Glutamatergic neuron (in vitro differentiated cells): ENCODE measurements around the gene SFXN2. TPM values are rescaled to one million over a fixed set of nuclear protein-coding genes. Genes with fewer than 3 reads are reported as not detected.

ENCODE experiments used
- DNase-seq: peaks from one replicate; pipeline ENCODE4 v3.0.0; 2022
- H3K27ac Mint-ChIP-seq: one replicate; pipeline ENCODE4 v1.8.0; 2020; ENCODE audit warnings: mild to moderate bottlenecking, mixed read lengths, inconsistent platforms; ENCODE audit not compliant: unreplicated experiment
- H3K27me3 Mint-ChIP-seq: one replicate; pipeline ENCODE4 v1.8.0; 2020; ENCODE audit warnings: mild to moderate bottlenecking, moderate library complexity, mixed read lengths, inconsistent platforms; ENCODE audit not compliant: unreplicated experiment
- H3K36me3 Mint-ChIP-seq: one replicate; pipeline ENCODE4 v1.8.0; 2020; ENCODE audit warnings: mild to moderate bottlenecking, mixed read lengths, inconsistent platforms; ENCODE audit not compliant: unreplicated experiment
- H3K4me1 Mint-ChIP-seq: one replicate; pipeline ENCODE4 v1.8.0; 2020; ENCODE audit warnings: mild to moderate bottlenecking, low read depth, mixed read lengths, inconsistent platforms; ENCODE audit not compliant: unreplicated experiment
- H3K4me3 Mint-ChIP-seq: one replicate; pipeline ENCODE4 v1.8.0; 2020; ENCODE audit warnings: mild to moderate bottlenecking, mixed read lengths, inconsistent platforms; ENCODE audit not compliant: unreplicated experiment
- H3K9me3 Mint-ChIP-seq: one replicate; pipeline ENCODE4 v1.8.0; 2020; ENCODE audit warnings: mild to moderate bottlenecking, moderate library complexity, mixed read lengths, inconsistent platforms; ENCODE audit not compliant: unreplicated experiment
- total RNA-seq: library from RNA; stranded (reverse); fragmentation: NEBNext Ultra II Directional; extraction: Animal tissue kit (Norgen Biotek cat#: 25700); gene quantifications from one replicate; pipeline ENCODE4 v1.2.1, GENCODE V29; 2021; ENCODE audit not compliant: unreplicated experiment
- TF ChIP-seq, protein P1 (sequence below): fragments of 200-600 bp; sonication (generic); IDR thresholded peaks from one replicate; pipeline ENCODE4 v1.5.0; 2021; ENCODE audit not compliant: partially characterized antibody, unreplicated experiment

SFXN2 gene
- total RNA-seq, 1 donor from 2014 or later, result 5.4 TPM

DNA sequence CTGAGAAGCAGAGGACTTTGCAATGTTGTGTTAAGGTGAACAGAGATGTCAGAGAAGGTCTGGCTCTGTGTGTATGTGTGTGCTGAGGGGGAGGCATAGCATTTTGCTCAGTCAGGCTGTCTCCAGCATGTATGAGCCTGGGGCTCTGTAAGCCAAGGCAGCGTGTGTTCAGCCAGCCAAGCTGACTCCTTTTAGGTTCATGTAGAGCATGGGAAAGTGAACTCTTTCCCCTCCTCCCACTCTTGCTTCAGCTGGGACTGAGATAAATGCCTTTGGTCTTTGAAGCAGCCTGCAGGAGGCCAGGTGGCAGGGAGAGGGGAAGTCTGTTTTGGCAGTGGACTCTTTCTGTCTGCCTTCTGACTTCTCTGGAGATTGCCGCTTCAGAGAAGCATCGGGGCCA is 3.8 kb downstream of the SFXN2 start:
- Mint-ChIP-seq H3K4me1 (peaks cover 8% of the 10 kb centered on the region), H3K9me3 (peaks cover 10% of the 10 kb centered on the region), H3K27ac (no peak overlapping the region), H3K27me3 (peaks cover under 1% of the 10 kb centered on the region), H3K36me3 (no peaks in the 10 kb centered on the region), H3K4me3 (no peak overlapping the region)
- no peak for DNase-seq
- TF ChIP-seq, protein P1, sequence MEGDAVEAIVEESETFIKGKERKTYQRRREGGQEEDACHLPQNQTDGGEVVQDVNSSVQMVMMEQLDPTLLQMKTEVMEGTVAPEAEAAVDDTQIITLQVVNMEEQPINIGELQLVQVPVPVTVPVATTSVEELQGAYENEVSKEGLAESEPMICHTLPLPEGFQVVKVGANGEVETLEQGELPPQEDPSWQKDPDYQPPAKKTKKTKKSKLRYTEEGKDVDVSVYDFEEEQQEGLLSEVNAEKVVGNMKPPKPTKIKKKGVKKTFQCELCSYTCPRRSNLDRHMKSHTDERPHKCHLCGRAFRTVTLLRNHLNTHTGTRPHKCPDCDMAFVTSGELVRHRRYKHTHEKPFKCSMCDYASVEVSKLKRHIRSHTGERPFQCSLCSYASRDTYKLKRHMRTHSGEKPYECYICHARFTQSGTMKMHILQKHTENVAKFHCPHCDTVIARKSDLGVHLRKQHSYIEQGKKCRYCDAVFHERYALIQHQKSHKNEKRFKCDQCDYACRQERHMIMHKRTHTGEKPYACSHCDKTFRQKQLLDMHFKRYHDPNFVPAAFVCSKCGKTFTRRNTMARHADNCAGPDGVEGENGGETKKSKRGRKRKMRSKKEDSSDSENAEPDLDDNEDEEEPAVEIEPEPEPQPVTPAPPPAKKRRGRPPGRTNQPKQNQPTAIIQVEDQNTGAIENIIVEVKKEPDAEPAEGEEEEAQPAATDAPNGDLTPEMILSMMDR, result no peak

DNA sequence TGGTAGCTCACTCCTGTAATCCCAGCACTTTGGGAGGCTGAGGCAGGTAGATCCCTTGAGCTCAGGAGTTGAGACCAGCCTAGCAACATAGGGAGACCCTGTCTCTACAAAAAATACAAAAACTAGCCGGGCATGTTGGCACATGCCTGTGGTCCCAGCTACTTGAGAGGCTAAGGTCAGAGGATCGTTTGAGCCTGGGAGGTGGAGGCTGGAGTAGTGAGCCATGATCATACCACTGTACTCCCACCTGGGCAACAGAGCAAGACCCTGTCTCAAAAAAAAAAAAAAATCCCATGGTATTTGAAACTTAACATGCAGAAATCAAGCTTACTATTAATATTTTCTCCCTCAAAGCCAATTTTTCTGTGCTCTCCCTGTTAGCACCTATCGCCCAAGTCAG is 5.9 kb downstream of the SFXN2 start:
- H3K27ac Mint-ChIP-seq, result no peak overlapping the region
- no peaks in the 10 kb centered on the region for H3K27me3 Mint-ChIP-seq
- H3K9me3 Mint-ChIP-seq, result peaks cover 8% of the 10 kb centered on the region
- H3K4me1 Mint-ChIP-seq, result peaks cover 8% of the 10 kb centered on the region
- DNase-seq, result no peak
- TF ChIP-seq, protein P1, result no peak
- no peak overlapping the region for H3K4me3 Mint-ChIP-seq
- H3K36me3 Mint-ChIP-seq, result no peaks in the 10 kb centered on the region

DNA sequence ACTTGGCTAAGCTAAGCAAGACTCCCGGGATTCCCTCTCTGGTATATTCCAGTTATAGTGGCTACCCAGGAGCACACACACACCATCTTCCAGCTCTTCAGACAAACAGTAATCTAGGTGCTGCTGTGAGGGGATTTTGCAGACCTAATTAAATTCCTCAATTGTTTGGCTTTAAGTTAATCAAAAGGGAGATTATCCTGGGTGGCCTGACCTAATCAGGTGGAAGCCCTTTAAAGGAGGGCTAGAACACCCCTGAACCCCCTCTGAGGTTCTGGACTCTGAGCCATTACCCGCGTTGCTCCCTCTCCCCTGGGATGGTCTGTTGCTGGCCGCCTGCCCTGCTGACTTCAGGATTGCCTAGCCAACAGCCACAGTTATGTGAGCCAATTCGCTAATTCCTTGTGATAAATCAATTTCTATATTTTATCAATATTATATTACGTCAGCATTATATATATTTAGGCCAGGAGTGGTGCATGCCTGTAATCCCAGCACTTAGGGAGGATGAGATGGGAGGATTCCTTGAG is 6.4 kb downstream of the SFXN2 start:
- Mint-ChIP-seq H3K4me1 (peaks cover 8% of the 10 kb centered on the region), H3K27me3 (no peaks in the 10 kb centered on the region), H3K36me3 (no peaks in the 10 kb centered on the region), H3K4me3 (no peak overlapping the region), H3K27ac (no peak overlapping the region), H3K9me3 (peaks cover 8% of the 10 kb centered on the region)
- DNase-seq, result no peak
- TF ChIP-seq, protein P1, result no peak

DNA sequence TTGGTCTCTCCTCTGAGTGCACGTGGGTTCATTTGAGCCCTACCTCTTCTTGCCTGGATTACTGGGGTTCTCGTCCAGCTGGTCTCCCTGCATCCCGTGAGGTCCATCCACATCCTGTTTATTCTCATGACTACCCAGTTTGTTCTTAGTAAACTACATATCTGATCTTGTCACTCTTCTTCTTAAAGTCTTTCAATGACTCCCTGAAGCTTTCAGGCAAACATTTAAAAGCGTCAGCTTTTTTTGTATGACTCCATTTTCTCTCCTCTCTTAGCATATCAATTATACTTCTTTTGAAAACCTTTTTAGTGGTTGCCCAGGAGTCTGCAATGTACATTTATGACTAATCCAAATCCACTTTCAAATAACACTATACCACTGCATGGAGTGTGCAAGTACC is 7.5 kb downstream of the SFXN2 start:
- Mint-ChIP-seq H3K4me3 (no peak overlapping the region), H3K27ac (no peak overlapping the region), H3K4me1 (peaks cover 8% of the 10 kb centered on the region), H3K27me3 (no peaks in the 10 kb centered on the region), H3K9me3 (peaks cover 8% of the 10 kb centered on the region), H3K36me3 (no peaks in the 10 kb centered on the region)
- DNase-seq, result no peak
- TF ChIP-seq, protein P1, result no peak

DNA sequence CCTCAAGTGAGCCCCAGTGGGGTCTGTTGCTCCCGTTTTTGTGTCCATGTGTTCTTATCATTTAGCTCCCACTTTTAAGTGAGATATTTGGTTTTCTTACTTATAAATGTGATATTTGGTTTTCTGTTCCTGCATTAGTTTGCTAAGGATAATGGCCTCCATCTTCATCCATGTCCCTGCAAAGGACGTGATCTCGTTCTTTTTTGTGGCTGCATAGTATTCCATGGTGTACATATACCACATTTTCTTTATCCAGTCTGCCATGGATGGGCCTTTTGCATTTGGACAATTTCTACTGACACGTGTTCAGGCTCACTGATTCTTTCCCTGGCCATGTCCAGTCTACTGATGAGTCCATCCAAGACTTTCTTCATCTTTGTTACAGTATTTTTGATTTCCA is 9.6 kb downstream of the SFXN2 start:
- Mint-ChIP-seq H3K4me3 (no peak overlapping the region), H3K36me3 (no peaks in the 10 kb centered on the region), H3K9me3 (peaks cover 5% of the 10 kb centered on the region), H3K27ac (no peak overlapping the region), H3K27me3 (peaks cover 7% of the 10 kb centered on the region), H3K4me1 (no peaks in the 10 kb centered on the region)
- DNase-seq, result no peak
- TF ChIP-seq, protein P1, result no peak
